ENCODE measurements around the gene FNDC10.
"Not testable (repeated sequence)": the region's sequence is repeated elsewhere in the genome, so short reads cannot be mapped to it uniquely, and the experiment has no call there.

Gene FNDC10

DNA sequence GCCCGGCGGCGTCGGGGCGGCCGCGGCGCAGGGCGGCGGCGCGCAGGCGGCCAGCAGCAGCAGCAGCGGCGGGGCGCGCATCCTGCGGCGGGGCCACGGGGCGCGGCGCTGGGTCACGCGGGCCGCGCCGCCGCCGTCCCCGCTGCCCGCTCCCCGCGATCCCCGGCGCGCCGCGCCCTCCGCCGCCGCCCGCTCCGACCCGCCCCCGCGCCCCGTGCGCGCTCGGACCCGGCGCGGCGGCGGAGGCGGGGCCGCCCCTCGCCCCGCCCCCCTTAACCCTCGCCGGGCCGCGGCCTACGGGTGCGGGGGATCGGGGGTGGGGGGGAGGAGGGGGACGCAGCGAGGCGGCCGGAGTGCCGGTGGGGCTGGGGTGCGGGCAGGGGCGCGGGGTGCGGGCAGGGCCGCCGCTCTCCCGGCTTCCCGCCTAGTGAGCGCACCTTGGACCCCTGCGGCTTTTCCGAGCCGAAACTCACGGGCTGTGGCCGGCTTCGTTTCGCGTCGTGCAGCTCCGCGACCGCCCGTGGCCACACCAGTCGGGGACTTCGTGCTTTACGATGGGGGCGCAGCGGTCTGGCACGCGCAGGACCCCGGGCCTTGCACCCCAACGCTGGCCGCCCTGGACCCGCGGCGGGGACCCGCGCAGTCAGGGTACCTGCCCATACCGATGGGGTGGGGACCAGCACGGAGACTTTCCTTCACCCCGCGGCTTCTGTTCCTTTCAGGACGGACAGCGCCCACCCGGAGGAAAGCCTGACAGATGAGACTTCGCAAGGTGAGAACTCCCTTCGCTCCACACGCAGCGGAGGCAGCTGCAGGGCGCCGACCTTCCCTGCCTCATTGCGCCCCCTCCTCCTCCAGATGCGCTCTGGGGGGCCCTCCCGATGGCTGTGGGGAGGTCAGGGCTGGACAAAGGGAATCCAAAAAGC is at the start of gene FNDC10:
Gene FNDC10, minus strand, starts transcription at position 201 of the 926 bp plus-strand sequence. Its CDS starts 120 bp downstream, at position 81.
- in situ Hi-C loops (cut with MboI; ENCODE audit: low pct_unique_long_range_greater_than_20kb, low sequenced_read_pairs), result no loop called here
- DNase-seq, result no peak

DNA sequence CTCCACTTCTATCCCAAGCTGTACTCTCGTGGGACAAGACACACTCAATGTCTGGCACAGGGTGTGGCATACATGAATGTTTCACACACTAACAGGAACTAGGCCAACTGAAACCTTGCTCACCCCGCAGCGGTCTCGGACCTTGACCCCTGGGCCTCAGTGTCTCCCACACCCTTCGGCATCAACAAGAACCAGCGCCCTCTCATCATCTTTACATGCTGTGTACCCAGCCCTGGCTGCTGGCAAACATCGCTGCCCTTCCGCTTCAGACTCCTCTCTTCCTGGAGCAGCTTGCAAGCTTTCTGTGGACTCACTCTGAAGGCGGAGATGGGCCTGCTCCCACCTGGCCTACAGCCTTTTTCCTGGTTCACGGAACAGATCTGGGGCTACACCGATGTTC is 48.3 kb upstream of the FNDC10 start:
- in situ Hi-C loops (cut with MboI; ENCODE audit: low pct_unique_long_range_greater_than_20kb, low sequenced_read_pairs); DNase-seq: not testable (repeated sequence)

DNA sequence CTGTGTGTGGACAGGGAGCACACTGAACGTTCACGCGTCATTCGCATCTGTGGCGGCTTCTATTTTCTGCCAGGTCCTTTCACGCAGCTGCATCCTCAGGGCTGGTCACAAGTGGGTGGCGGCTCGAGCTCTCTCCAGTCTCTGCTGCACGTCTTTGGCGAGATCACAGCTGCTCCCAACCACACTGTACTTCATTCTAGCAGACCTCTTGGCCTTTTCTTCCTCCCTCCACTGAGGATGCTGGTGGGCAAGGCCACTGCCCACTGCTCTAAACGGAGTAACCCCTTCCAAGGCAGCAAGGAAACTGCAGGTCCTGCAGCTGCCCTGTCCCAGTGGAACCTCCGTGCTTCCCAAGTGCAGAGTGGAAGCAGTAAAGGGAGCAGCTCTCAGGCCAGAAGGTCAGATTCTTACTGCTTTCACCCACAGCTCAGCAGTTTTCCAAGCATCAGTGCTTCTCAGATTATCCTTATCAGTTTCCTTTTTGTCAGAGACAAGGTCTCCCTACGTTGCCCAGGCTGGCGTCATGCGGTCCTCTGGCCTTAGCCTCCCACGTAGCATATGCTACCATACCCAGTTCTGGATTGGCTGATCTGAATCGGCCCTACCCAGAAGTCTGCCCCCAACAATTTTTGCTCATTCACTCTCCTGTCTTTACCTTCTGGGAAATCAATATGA is 47.8 kb upstream of the FNDC10 start:
- in situ Hi-C loops (cut with MboI; ENCODE audit: low pct_unique_long_range_greater_than_20kb, low sequenced_read_pairs); DNase-seq: not testable (repeated sequence)

DNA sequence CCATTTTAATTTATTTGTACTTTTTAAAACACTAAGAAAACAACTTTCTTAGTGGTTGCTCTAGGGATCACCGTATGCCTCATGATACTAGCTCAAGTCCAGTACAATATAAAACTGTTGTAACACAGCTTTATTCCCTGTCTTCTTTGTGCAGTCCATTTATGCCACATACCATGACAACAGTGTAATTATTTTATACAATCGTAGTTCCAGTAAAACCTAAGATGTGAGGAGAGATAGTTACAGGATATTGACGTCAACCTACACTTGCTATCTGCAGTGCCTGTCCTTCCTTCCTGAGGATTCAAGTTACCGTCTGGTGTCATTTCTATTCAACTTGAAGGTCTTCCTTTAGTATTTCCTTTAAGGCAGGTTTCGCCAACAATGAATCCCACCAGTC is 46.4 kb upstream of the FNDC10 start:
- DNase-seq; in situ Hi-C loops (cut with MboI; ENCODE audit: low pct_unique_long_range_greater_than_20kb, low sequenced_read_pairs): not testable (repeated sequence)

DNA sequence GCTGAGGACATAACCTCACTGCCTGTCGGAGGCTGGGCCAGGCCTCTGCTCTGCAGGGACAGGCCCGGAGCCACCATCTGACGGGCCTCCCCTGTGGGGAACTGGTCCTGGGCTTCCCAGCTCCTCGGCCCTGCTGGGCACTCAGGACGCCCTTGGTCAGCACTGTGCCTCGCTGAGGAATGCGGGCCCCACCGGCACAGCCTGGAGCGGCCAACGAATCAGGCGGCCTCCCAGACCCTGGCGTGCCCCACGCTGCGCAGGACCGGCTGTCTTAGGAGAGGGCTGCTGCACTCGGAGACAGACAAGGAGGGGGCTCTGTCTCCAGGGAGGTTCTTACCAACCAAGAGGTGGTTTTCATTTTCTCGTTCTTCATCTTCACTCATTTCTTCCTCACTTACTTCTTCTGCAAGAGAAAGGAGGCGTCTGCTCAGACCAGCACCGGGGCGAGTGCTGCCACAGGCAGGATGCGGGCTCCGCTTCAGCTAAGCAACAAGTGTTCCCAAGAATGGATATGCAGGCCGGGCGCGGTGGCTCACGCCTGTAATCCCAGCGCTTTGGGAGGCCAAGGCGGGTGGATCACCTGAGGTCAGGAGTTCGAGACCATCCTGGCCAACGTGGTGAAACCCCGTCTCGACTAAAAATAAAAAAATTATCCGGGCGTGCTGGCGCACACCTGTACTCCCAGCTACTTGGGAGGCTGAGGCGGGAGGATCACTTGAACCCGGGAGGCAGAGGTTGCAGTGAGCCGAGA is 41.0 kb upstream of the FNDC10 start:
- DNase-seq; in situ Hi-C loops (cut with MboI; ENCODE audit: low pct_unique_long_range_greater_than_20kb, low sequenced_read_pairs): not testable (repeated sequence)

DNA sequence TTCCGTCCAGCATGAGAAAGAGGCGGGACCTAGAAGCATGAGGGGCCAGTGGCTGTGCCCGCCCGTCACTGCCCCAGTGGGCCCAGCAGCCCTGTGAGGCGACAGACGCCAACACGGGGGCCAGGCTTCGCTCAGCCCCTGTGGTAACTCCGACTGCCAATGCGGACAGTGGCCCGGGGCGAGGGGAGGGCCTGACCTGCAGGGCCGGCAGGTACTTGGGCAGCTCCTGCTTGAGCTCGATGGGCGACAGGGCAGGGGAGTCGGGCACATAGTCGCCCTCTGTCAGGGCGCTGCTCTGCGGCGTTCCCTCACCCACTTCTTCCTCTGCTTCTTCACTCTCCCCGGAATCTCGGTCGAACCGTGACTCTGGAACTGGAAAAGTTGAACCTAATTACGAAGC is 40.1 kb upstream of the FNDC10 start:
- in situ Hi-C loops (cut with MboI; ENCODE audit: low pct_unique_long_range_greater_than_20kb, low sequenced_read_pairs); DNase-seq: not testable (repeated sequence)

DNA sequence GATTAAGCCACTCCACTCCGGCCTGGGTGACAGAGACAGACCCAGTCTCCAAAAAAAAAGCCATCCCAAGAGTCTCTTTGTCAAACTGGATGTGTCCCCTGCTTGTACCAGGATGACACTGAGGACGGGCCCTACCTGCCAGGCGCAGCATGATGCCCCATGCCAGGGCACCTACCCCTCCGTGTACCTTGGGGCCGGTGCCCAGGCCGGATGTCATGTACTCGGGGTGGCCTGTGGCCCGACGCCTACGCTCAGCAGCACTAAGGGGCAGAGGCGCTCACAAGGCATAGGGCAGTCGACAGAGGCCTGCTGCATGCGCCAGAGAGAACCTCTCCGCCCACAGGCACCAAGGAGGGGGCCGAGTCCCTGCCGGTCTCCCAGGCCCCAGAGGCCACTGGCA is 39.4 kb upstream of the FNDC10 start:
- in situ Hi-C loops (cut with MboI; ENCODE audit: low pct_unique_long_range_greater_than_20kb, low sequenced_read_pairs); DNase-seq: not testable (repeated sequence)

DNA sequence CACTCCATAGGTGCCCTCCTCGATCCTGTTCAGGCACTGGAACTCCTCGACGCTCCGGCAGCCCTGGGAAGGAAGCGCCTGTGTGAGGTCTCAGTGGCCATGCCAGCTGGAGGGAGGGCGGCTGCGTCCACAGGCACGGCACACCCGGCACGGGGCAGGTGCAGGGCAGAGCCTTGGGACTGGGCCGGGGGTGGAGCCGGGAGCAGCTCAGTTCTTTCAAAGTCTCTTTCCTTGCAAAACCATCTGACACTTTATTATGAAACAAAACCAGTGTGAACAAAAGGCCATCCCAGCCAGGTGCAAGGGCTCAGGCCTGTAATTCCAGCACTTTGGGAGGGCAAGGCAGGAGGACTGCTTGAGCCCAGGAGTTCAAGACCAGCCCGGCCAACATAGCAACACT is 38.6 kb upstream of the FNDC10 start:
- DNase-seq; in situ Hi-C loops (cut with MboI; ENCODE audit: low pct_unique_long_range_greater_than_20kb, low sequenced_read_pairs): not testable (repeated sequence)

DNA sequence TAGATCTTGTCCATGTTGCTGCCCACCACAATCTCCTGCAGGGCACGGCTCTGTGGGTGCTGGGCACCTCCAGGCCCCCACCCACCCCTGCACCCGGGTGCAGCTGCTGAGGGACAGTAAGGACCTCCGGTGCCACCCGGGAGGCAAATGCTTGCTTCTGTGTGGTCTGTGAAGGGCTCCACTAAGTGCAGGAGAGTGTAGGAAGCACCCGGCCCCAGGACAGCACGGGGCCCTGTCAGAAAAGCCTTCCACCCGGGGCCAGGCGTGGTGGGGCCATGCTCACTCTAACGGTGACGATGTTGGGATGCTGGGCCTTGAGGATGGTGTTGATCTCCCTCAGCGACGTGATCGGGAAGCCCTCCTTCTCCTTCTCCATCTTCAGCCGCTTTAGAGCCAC is 37.5 kb upstream of the FNDC10 start:
- DNase-seq; in situ Hi-C loops (cut with MboI; ENCODE audit: low pct_unique_long_range_greater_than_20kb, low sequenced_read_pairs): not testable (repeated sequence)

DNA sequence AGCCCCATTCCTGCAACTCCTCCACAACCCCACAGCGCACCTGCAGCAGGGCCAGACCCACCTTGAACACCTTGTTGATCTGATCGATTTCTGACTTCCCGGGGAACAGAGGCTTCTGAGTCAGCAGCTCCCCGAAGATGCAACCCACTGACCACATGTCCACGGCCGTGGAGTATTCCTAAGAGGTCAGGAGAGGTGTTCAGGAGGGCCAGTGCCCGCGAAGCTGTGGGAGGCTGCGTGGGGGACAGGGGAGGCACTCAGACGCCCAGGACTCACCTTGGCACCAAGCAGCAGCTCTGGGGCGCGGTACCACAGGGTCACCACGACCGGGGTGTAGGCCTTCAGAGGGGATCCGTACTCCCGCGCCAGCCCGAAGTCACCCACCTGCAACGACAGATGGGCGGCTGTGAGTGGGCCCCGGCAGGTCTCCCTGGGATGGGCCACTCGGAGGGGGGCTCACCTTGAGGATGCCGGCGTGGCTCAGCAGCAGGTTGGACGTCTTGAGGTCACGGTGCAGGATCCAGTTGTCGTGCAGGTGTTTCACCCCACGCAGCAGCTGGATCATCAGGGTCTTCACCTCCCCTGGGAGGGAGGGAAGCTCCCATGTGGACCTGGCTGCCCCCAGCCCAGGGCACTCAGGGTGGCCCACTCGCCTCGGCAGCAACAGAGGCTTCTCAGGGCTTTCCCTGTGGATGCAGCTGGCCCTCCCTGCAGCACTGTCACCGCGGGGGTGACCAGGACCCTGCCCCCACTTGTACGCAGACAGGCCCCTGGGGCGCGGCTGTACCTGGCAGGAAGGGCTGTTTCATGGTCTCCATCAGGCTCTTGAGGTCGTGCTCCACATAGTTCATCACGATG is 36.9 kb upstream of the FNDC10 start:
- DNase-seq; in situ Hi-C loops (cut with MboI; ENCODE audit: low pct_unique_long_range_greater_than_20kb, low sequenced_read_pairs): not testable (repeated sequence)

DNA sequence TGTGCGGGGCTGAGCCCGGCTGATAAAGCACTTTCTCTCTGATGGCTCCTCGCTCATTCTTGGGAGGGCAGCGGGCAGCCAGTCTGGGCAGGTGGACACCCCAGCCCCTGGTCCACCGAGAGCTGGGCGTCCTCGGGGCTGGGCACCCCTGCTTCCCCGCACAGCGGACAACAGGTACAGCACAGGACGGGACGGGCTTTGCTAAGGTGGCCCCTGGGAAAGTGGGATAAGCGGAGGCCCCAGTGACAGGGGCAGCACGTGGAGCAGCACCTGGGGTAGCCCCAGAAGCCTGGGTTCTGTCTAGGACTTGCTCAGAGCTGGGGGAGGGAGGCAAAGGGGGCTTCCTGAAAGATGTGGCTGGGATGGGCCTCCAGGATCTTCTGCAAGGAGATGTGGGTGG is 34.7 kb upstream of the FNDC10 start:
- DNase-seq; in situ Hi-C loops (cut with MboI; ENCODE audit: low pct_unique_long_range_greater_than_20kb, low sequenced_read_pairs): not testable (repeated sequence)

DNA sequence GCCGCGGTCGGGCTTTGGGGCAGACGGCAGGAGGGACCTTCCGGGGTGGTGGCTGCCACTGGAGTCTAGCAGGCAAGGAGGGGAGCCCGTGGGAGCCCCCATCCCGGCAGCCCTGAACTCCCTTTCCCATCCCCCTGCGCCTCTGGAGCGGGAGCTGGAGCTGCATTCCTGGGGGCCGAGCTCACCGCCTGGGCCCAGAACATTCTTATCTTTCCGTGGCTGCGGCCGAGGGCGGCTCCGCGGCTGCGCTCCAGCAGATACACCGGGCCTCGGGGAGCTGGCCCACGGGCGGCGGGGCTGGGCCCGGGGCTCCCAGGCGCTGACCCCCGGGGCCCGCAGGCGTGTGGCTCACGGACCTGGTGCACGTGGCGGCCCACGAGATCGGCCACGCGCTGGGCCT is 33.5 kb upstream of the FNDC10 start:
- in situ Hi-C loops (cut with MboI; ENCODE audit: low pct_unique_long_range_greater_than_20kb, low sequenced_read_pairs); DNase-seq: not testable (repeated sequence)

DNA sequence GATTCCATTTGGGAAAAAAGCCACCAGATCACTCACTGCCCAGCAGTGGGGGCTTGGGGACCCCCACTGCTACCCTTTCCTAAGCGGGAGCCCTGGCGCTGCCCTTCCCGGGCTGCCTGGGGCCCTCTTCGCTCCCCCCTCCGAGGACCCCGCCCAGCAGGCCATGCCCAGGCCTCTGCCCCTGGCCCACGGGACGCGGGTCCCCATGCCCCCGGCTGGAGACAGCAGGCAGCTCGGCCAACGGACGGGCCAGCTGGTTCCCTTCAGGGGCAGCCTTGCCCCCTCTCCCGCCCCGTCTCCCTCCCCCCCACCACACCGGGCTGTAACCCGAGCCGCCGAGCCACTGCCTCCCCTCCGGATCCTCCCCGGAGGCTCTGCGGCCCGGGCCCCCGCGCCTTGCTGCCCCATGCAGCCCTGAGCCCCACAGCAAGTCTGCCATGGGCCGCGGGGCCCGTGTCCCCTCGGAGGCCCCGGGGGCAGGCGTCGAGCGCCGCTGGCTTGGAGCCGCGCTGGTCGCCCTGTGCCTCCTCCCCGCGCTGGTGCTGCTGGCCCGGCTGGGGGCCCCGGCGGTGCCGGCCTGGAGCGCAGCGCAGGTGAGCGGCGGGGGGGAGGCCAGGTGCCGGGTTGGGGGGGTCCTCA is 32.0 kb upstream of the FNDC10 start, which contains the start of gene MMP23B:
Gene MMP23B, plus strand, starts transcription at position 392 of the 639 bp plus-strand sequence. Its CDS starts 46 bp downstream, at position 438.
- in situ Hi-C loops (cut with MboI; ENCODE audit: low pct_unique_long_range_greater_than_20kb, low sequenced_read_pairs), result no loop called here
- DNase-seq, result no peak

DNA sequence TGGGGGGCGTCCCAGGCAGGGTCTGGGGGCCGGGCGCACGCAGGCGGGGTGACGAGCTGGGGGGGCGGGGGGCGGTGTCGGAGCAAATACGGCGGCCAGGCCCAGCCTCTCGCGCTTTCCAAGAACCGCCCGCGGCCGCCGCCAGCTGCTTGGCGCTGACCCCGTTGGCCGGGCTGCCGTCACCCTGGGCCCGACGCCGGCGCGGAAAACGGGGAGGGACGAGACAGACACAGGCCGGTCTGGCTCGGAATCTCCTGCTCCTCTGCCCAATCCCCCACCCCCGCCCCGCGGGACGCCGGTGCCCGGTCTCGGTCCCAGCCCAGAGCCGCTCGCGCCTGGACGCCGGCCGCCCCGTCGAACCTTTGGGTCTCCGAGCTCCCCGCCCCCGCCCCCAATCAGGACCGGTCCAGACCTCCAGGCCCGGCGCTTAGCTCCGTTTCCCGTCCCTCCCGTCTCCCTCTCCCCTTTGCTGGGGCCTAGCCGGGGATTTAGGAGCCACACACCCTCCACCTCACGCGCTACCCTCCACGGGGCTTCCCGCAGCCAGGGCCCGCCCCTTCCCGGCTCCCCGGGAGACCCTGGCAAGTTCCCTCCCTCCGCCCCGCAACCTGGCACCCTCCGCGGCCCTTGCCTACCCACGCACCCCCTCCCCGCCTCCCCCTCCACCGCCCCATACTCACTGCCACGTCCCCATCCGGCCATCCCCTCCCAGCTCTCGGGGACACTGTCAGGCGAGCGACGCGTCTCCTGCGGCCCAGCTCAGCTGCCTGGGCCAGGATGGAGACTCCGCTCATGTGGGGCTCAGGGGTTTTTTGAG is 31.2 kb upstream of the FNDC10 start:
- no peak for DNase-seq
- in situ Hi-C loops (cut with MboI; ENCODE audit: low pct_unique_long_range_greater_than_20kb, low sequenced_read_pairs), result no loop called here

DNA sequence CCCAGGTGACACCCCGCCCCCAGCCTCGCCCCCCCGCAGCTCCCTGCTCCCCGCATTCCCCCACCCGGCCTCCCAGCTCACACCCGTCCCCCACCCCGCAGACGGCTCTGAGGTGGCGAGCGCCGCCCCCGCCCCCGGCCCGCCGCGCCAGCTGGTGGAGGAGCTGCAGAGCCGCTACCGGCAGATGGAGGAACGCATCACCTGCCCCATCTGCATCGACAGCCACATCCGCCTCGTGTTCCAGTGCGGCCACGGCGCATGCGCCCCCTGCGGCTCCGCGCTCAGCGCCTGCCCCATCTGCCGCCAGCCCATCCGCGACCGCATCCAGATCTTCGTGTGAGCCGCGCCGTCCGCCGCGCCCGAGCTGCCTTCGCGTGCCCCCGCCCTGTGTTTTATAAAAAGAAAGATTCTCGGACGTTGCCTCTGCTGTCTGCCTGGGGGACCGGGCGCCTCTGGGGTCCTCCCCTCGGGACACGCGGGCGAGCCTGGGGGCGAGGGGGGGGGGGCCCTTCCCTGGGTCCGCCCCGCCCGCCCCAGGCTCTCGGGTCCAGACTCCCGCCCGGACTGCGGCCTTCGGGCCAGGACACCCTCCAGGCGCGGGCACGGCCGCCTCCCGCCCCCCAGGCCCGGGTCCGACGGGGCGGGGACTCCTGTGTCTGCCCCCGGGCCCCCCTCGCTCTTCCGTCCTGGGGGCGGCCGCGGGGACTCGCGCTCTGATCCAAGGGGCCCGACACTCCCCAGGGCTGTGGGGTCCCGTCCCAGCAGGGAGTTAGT is 30.4 kb upstream of the FNDC10 start:
- in situ Hi-C loops (cut with MboI; ENCODE audit: low pct_unique_long_range_greater_than_20kb, low sequenced_read_pairs), result no loop called here
- DNase-seq, result no peak

DNA sequence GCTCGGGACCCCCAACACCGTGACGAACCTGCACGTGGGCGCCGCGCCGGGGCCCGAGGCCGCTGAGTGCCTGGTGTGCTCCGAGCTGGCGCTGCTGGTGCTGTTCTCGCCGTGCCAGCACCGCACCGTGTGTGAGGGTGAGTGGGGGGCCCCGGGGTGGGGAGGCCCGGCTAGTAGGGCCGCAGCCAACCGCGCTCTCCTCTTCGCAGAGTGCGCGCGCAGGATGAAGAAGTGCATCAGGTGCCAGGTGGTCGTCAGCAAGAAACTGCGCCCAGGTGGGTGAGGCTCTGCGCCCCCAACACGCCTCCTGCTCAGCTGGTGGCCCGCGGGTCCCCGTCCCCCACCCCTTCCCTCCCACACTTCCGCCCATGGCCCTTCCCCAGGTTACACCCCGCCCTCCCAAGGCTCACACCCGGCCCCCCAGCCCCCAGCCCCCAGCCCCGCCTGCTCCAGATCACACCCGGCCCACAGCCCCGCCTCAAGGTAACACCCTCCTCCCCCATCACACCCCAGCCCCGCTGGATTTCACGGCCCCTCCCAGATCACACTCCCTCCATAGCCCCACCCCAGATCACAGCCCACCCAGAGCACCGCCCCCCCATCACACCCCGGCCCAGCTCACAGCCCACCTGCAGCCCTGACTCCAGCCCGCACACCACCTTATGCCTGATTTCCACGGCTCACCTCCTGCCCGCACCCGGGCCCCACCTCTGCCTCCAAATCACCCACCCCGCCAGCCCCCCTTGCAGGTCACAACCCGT is 29.7 kb upstream of the FNDC10 start:
- in situ Hi-C loops (cut with MboI; ENCODE audit: low pct_unique_long_range_greater_than_20kb, low sequenced_read_pairs), result no loop called here
- DNase-seq, result no peak

Measured in KBM-7 (cell line).